H1 (cell line): Measurements from ENCODE around the gene ADD3. TPM values are rescaled to one million over a fixed set of nuclear protein-coding genes. Genes with fewer than 3 reads are reported as not detected.

Experiments used
- CTCF ChIA-PET: fragments of 300-600 bp; sonication (Branson Sonifier 250); formaldehyde crosslinking; loops from one replicate; lab custom pipeline; 2021; ENCODE audit not compliant: partially characterized antibody; lab: Charles Lee
- POLR2A ChIA-PET: fragments of 300-600 bp; sonication (Branson Sonifier 250); formaldehyde crosslinking; loops from one replicate; lab custom pipeline; 2021; ENCODE audit warnings: inconsistent platforms; ENCODE audit not compliant: partially characterized antibody; lab: Charles Lee
- DNase-seq, 2 experiments: peaks; one replicate each; pipeline versions ENCODE4 v3.0.0 to v3.0.0-alpha.2; 2010 to 2022; ENCODE audit warnings: low spot score in 2 of 2, low read depth in 1 of 2, mixed read lengths in 1 of 2
- FAIRE-seq: peaks from 2 replicates; lab custom pipeline; 2011; peaks lifted over from hg19 to GRCh38; lab: Jason Lieb, UNC
- H2AFZ ChIP-seq: 2 replicates; pipeline ENCODE4 v1.8.1; 2012; ENCODE audit warnings: low read length, inconsistent platforms
- H2AK5ac ChIP-seq: 2 replicates; pipeline ENCODE4 v1.6.1; 2013; ENCODE audit warnings: low read depth, low read length
- H2BK120ac ChIP-seq: replicated peaks from 2 replicates; pipeline ENCODE3; 2013; ENCODE audit warnings: low read depth, low read length, inconsistent platforms
- H2BK12ac ChIP-seq: 2 replicates; pipeline ENCODE4 v1.6.1; 2013; ENCODE audit warnings: low read depth, low read length
- H2BK15ac ChIP-seq: 2 replicates; pipeline ENCODE4 v1.6.1; 2013; ENCODE audit warnings: low read length
- H2BK20ac ChIP-seq: 2 replicates; pipeline ENCODE4 v1.6.1; 2013; ENCODE audit warnings: low read length
- H2BK5ac ChIP-seq: 2 replicates; pipeline ENCODE4 v1.6.1; 2013; ENCODE audit warnings: low read depth, low read length
- H3K14ac ChIP-seq: 2 replicates; pipeline ENCODE4 v1.6.1; 2013; ENCODE audit warnings: inconsistent platforms; ENCODE audit not compliant: insufficient read length
- H3K18ac ChIP-seq: 2 replicates; pipeline ENCODE4 v1.6.1; 2013; ENCODE audit warnings: low read length; ENCODE audit errors: extremely low read depth
- H3K23ac ChIP-seq: 2 replicates; pipeline ENCODE4 v1.6.1; 2013; ENCODE audit warnings: inconsistent platforms; ENCODE audit not compliant: insufficient read length
- H3K23me2 ChIP-seq: 2 replicates; pipeline ENCODE4 v1.6.1; 2013; ENCODE audit warnings: low read depth, low read length
- H3K27ac ChIP-seq: 2 replicates; pipeline ENCODE4 v1.6.1; 2011; ENCODE audit warnings: low read depth, low read length, inconsistent platforms
- H3K27me3 ChIP-seq, 4 experiments: replicated peaks in 1 of 4; 1 replicate in 1 of 4; 2 replicates in 3 of 4; pipeline versions ENCODE4 v1.6.1 to v1.8.1; 2011 to 2013; ENCODE audit warnings: low read length in 3 of 4, mild to moderate bottlenecking in 3 of 4, inconsistent platforms in 2 of 4, mixed read lengths in 2 of 4, moderate library complexity in 1 of 4; ENCODE audit not compliant: control insufficient read depth in 3 of 4, insufficient read depth in 3 of 4; ENCODE audit errors: extremely low read depth in 1 of 4
- H3K36me3 ChIP-seq, 4 experiments: 2 replicates each; pipeline versions ENCODE4 v1.6.1 to v1.8.1; 2011 to 2013; ENCODE audit warnings: mild to moderate bottlenecking in 4 of 4, low read length in 3 of 4, moderate library complexity in 2 of 4, control low read depth in 1 of 4, inconsistent platforms in 1 of 4; ENCODE audit not compliant: insufficient read depth in 4 of 4, control insufficient read depth in 2 of 4
- H3K4ac ChIP-seq: replicated peaks from 2 replicates; pipeline ENCODE3; 2013; ENCODE audit warnings: low read length, low read depth, mixed read lengths, inconsistent platforms; ENCODE audit not compliant: insufficient read length
- H3K4me1 ChIP-seq, 4 experiments: replicated peaks in 1 of 4; 1 replicate in 1 of 4; 2 replicates in 3 of 4; pipeline versions ENCODE4 v1.6.1 to v1.8.1; 2011 to 2013; ENCODE audit warnings: low read length in 3 of 4, inconsistent platforms in 2 of 4, mixed read lengths in 1 of 4; ENCODE audit not compliant: insufficient read depth in 4 of 4, control insufficient read depth in 3 of 4
- H3K4me2 ChIP-seq, 2 experiments: 2 replicates each; pipeline versions ENCODE4 v1.6.1 to v1.8.1; 2011 to 2013; ENCODE audit warnings: low read depth in 2 of 2, low read length in 2 of 2, control low read depth in 1 of 2, inconsistent platforms in 1 of 2, mild to moderate bottlenecking in 1 of 2; ENCODE audit not compliant: insufficient read depth in 1 of 2
- H3K4me3 ChIP-seq, 4 experiments: fragments of 200-600, 300-600 bp in 1 of 4; sonication (generic), shearing (Covaris generic), sonication (Bioruptor Twin) in 1 of 4; 2 replicates each; pipeline versions ENCODE4 v1.5.1 to v1.8.1; 2011 to 2016; ENCODE audit warnings: low read length in 4 of 4, low read depth in 3 of 4, control low read depth in 2 of 4, inconsistent platforms in 2 of 4, mild to moderate bottlenecking in 2 of 4, mixed read lengths in 1 of 4, moderate library complexity in 1 of 4; ENCODE audit not compliant: insufficient read depth in 2 of 4; ENCODE audit errors: extremely low read depth in 1 of 4
- H3K56ac ChIP-seq: replicated peaks from 2 replicates; pipeline ENCODE3; 2013; ENCODE audit warnings: low read depth, mild to moderate bottlenecking, mixed read lengths, low read length, inconsistent platforms; ENCODE audit not compliant: insufficient read length
- H3K79me1 ChIP-seq: 2 replicates; pipeline ENCODE4 v1.6.1; 2013; ENCODE audit warnings: low read depth, low read length, control low read depth
- H3K79me2 ChIP-seq, 2 experiments: 2 replicates each; pipeline versions ENCODE4 v1.6.1 to v1.8.1; 2012 to 2013; ENCODE audit warnings: low read length in 2 of 2, mild to moderate bottlenecking in 2 of 2, inconsistent platforms in 1 of 2; ENCODE audit not compliant: insufficient read depth in 2 of 2, control insufficient read depth in 1 of 2
- H3K9ac ChIP-seq, 4 experiments: replicated peaks in 1 of 4; 1 replicate in 1 of 4; 2 replicates in 3 of 4; pipeline versions ENCODE4 v1.6.1 to v1.8.1; 2011 to 2013; ENCODE audit warnings: low read depth in 3 of 4, low read length in 3 of 4, control low read depth in 2 of 4, mild to moderate bottlenecking in 2 of 4, moderate library complexity in 2 of 4, inconsistent platforms in 1 of 4; ENCODE audit errors: extremely low read depth in 1 of 4
- H3K9me3 ChIP-seq, 2 experiments: 2 replicates each; pipeline versions ENCODE4 v1.6.1 to v1.8.1; 2012 to 2013; ENCODE audit warnings: mild to moderate bottlenecking in 2 of 2, moderate library complexity in 2 of 2, control low read depth in 1 of 2, inconsistent platforms in 1 of 2, low read depth in 1 of 2, low read length in 1 of 2, mixed read lengths in 1 of 2; ENCODE audit not compliant: insufficient read depth in 2 of 2
- H4K20me1 ChIP-seq, 2 experiments: replicated peaks in 1 of 2; 2 replicates each; pipeline versions ENCODE3 to v1.8.1; 2011 to 2013; ENCODE audit warnings: inconsistent platforms in 2 of 2, low read length in 2 of 2, mild to moderate bottlenecking in 1 of 2; ENCODE audit not compliant: insufficient read depth in 2 of 2, control insufficient read depth in 1 of 2
- H4K5ac ChIP-seq: 2 replicates; pipeline ENCODE4 v1.6.1; 2013; ENCODE audit warnings: low read length, low read depth, mixed read lengths, inconsistent platforms; ENCODE audit not compliant: insufficient read length
- H4K8ac ChIP-seq: 2 replicates; pipeline ENCODE4 v1.8.0; 2013; ENCODE audit warnings: mild to moderate bottlenecking, moderate library complexity, low read length, inconsistent platforms; ENCODE audit not compliant: insufficient read depth; ENCODE audit errors: extremely low read depth
- H4K91ac ChIP-seq: replicated peaks from 2 replicates; pipeline ENCODE3; 2013; ENCODE audit warnings: low read length, mixed read lengths, inconsistent platforms; ENCODE audit not compliant: insufficient read length
- SIX5 ChIP-seq: IDR thresholded peaks from 2 replicates; pipeline ENCODE4 v1.6.1; 2011; ENCODE audit warnings: mild to moderate bottlenecking, low read depth, low read length
- SP4 ChIP-seq: IDR thresholded peaks from 2 replicates; pipeline ENCODE4 v1.6.1; 2012; ENCODE audit warnings: low read length, inconsistent platforms
- WGBS, 2 experiments: shearing (Covaris generic) in 1 of 2; methylation state at CpG; one replicate each; pipeline versions ENCODE4 v1.1.6 to v1.1.7; 2013 to 2015; ENCODE audit warnings: low lambda C conversion rate in 2 of 2, mixed read lengths in 2 of 2, inconsistent platforms in 1 of 2, low coverage in 1 of 2, missing lambda C conversion rate in 1 of 2; ENCODE audit not compliant: insufficient replicate concordance in 2 of 2, insufficient coverage in 1 of 2, insufficient read length in 1 of 2; ENCODE audit errors: extremely low coverage in 1 of 2, missing lambda C conversion rate in 1 of 2; 5-methylcytosine and 5-hydroxymethylcytosine counted together
- polyA plus RNA-seq, 7 experiments: library from polyadenylated mRNA; depleted of rRNA in 3 of 7; stranded (reverse) in 5 of 7; unstranded in 2 of 7; fragments of >200 nt in 5 of 7; fragments of 200-250 nt in 2 of 7; gene quantifications; 1 replicate in 5 of 7; 2 replicates in 1 of 7; 4 replicates in 1 of 7; pipeline versions ENCODE4 v1.2.1 to v1.2.3, GENCODE V29; 2011 to 2013; ENCODE audit warnings: missing spikeins in 2 of 7, mixed read lengths in 2 of 7
- total RNA-seq: library from RNA; stranded (reverse); fragmentation: NEBNext Ultra II Directional; extraction: Animal tissue kit (Norgen Biotek cat#: 25700); gene quantifications from 2 replicates; pipeline ENCODE4 v1.2.1, GENCODE V29; 2021
- TF ChIP-seq, protein P1 (sequence below): IDR thresholded peaks from 2 replicates; pipeline ENCODE4 v1.6.1; 2011; ENCODE audit warnings: low read depth, mild to moderate bottlenecking, low read length; ENCODE audit not compliant: insufficient read depth

ADD3 gene
- total and polyA plus RNA-seq, 2 of the 8 experiments (the other 6 are each of a cell fraction or from before 2014, with no cell fraction given) = 44.7 to 85.6 TPM

DNA sequence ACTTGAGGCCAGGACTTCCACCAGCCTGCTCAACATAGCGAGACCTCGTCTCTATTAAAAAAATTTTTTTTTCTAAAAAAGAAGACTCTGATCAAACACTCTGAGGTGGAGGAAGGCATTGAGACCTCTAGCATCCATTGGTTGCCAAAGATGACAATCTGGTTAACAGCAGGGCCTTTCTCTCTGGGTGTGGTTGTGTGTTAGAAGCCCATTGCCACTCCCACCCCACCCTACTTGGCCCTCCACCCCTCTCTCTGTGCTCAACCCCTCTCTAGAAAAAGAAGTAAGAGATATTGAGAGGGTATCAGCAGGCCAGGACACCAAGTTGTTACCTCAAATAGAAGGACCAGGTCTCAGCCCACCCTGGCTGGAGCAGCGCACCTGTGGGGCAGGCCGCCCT, 142.3 kb downstream of the ADD3 start:
- FAIRE-seq (no peak), DNase-seq (no peak)
- Histone ChIP-seq H3K4me2 (no peak overlapping the region), H3K79me1 (no peaks in the 10 kb centered on the region), H3K27ac (no peak overlapping the region), H4K20me1 (no peaks in the 10 kb centered on the region), H3K36me3 (no peaks in the 10 kb centered on the region), H3K79me2 (no peaks in the 10 kb centered on the region), H2AK5ac (no peak overlapping the region), H4K91ac (no peak overlapping the region), H2BK15ac (no peak overlapping the region), H2BK5ac (no peak overlapping the region), H3K4me1 (no peaks in the 10 kb centered on the region; a peak in 3 of 7 replicates), H3K23me2 (no peaks in the 10 kb centered on the region), H4K8ac (no peak overlapping the region), H3K23ac (no peak overlapping the region), H2BK20ac (no peak overlapping the region), H3K9ac (no peak overlapping the region), H3K4ac (no peak overlapping the region), H2AFZ (no peak overlapping the region), H3K4me3 (no peak overlapping the region), H3K56ac (no peak overlapping the region), H2BK12ac (no peak overlapping the region), H3K9me3 (no peaks in the 10 kb centered on the region), H2BK120ac (no peak overlapping the region), H3K18ac (no peak overlapping the region), H4K5ac (no peak overlapping the region), H3K27me3 (no peaks in the 10 kb centered on the region; a peak in 2 of 7 replicates), H3K14ac (no peak overlapping the region)
- ChIA-PET POLR2A (no interaction called here), CTCF (interaction anchor here (1.0 to 5.4 kb wide), 7 partner anchors 10 to 266 kb away, joined by 3 to 52 read pairs (median 7); partner anchors contain the start of gene MXI1)
- 94% methylated on average over 4 of the region's 4 CpGs; no CpG with 5 or more reads in 1 of the 2 experiments for WGBS, 2 experiments
- TF ChIP-seq SP4 (no peak), SIX5 (no peak)
- TF ChIP-seq, protein P1, sequence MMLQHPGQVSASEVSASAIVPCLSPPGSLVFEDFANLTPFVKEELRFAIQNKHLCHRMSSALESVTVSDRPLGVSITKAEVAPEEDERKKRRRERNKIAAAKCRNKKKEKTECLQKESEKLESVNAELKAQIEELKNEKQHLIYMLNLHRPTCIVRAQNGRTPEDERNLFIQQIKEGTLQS = no peak
